ENCODE measurements around the gene ABLIM3. TPM values are rescaled to one million over a fixed set of nuclear protein-coding genes. Genes with fewer than 3 reads are reported as not detected.

Gene ABLIM3
- total and polyA plus RNA-seq, 2 donors (not counting 3 experiments of a cell fraction or from before 2014, with no cell fraction given), result 16.7 to 42.1 TPM

DNA sequence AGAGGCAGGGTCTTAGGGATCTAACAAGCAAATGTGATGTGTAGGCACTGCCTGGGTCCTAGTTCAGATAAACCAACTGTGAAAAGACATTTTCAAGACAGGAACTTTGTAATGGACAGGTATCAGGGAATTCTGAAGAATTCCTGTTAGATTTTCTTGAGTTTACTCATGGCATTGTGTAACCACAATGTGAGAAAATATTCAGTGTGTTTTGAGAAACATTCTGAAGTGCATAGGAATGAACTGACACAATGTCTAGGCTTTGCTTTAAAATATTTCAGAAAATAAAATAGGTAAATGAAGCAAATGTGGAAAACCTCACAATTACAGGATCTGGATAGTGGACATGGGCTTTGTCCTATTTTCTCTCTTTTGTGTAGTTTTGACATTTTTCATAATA is 115.2 kb downstream of the ABLIM3 start:
- DNase-seq (ENCODE audit: low read depth, low spot score) (no peak), FAIRE-seq (no peak)
- ChIA-PET POLR2A (no interaction called here), CTCF (interaction anchor here (1.0 to 2.2 kb wide), 2 partner anchors 9 to 115 kb away, joined by 5 to 10 read pairs; partner anchors contain the start of gene ABLIM3)
- H3K79me2 ChIP-seq (ENCODE audit: control insufficient read depth, insufficient read depth, low read length), result no peaks in the 10 kb centered on the region
- H3K9me3 ChIP-seq (replicated peaks; ENCODE audit: control insufficient read depth, insufficient read depth, low read length), result no peaks in the 10 kb centered on the region
- no peak overlapping the region for H2AFZ ChIP-seq (ENCODE audit: low read depth, low read length)
- no peaks in the 10 kb centered on the region for H3K4me1 ChIP-seq (ENCODE audit: control insufficient read depth, extremely low read depth, insufficient read depth, low read length)
- BruUV-seq (replicated peaks), result no TSS peak
- no peaks in the 10 kb centered on the region for H3K9me1 ChIP-seq (replicated peaks; ENCODE audit: control insufficient read depth, extremely low read depth, insufficient read depth, low read length)
- intact Hi-C loops (cut with micrococcal nuclease), result no loop called here
- TF ChIP-seq, protein P1, sequence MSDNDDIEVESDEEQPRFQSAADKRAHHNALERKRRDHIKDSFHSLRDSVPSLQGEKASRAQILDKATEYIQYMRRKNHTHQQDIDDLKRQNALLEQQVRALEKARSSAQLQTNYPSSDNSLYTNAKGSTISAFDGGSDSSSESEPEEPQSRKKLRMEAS (IDR thresholded peaks at IDR 0.05; ENCODE audit: insufficient read depth, insufficient read length), result no peak
- TF ChIP-seq FOS (IDR thresholded peaks at IDR 0.05; ENCODE audit: borderline replicate concordance, insufficient read depth, low read length) (no peak), MYC (IDR thresholded peaks at IDR 0.05; ENCODE audit: low read depth, low read length) (no peak), GATA2 (IDR thresholded peaks at IDR 0.05; ENCODE audit: insufficient read depth, insufficient read length, low read depth, low read length) (no peak), POLR2A (IDR thresholded peaks at IDR 0.05; ENCODE audit: low read depth, low read length) (no peak), POLR2AphosphoS5 (IDR thresholded peaks at IDR 0.05; ENCODE audit: insufficient read depth, low read depth, low read length) (no peak), JUN (IDR thresholded peaks at IDR 0.05; ENCODE audit: borderline replicate concordance, insufficient read depth, insufficient read length, low read depth) (no peak), EZH2 (IDR thresholded peaks at IDR 0.05; ENCODE audit: borderline replicate concordance, low read depth, low read length, severe bottlenecking) (no peak)
- TF ChIP-seq, protein P2, sequence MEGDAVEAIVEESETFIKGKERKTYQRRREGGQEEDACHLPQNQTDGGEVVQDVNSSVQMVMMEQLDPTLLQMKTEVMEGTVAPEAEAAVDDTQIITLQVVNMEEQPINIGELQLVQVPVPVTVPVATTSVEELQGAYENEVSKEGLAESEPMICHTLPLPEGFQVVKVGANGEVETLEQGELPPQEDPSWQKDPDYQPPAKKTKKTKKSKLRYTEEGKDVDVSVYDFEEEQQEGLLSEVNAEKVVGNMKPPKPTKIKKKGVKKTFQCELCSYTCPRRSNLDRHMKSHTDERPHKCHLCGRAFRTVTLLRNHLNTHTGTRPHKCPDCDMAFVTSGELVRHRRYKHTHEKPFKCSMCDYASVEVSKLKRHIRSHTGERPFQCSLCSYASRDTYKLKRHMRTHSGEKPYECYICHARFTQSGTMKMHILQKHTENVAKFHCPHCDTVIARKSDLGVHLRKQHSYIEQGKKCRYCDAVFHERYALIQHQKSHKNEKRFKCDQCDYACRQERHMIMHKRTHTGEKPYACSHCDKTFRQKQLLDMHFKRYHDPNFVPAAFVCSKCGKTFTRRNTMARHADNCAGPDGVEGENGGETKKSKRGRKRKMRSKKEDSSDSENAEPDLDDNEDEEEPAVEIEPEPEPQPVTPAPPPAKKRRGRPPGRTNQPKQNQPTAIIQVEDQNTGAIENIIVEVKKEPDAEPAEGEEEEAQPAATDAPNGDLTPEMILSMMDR (IDR thresholded peaks at IDR 0.05; ENCODE audit: extremely low read depth in 1 of 2, insufficient read depth in 1 of 2, low read depth in 1 of 2, low read length in 2 of 2), result no peak
- H3K27me3 ChIP-seq (ENCODE audit: control insufficient read depth in 2 of 2, insufficient read depth in 2 of 2, low read length in 2 of 2), result no peaks in the 10 kb centered on the region
- H3K27ac ChIP-seq (ENCODE audit: insufficient read depth, low read depth, low read length), result no peak overlapping the region
- H3K4me3 ChIP-seq (replicated peaks in 1 of 3; ENCODE audit: insufficient read depth in 1 of 3, low read depth in 1 of 3, low read length in 3 of 3), result no peak overlapping the region
- dilution Hi-C loops (cut with MboI; ENCODE audit: extremely low pct_ligation_motif_present, low sequenced_read_pairs), result no loop called here
- no peaks in the 10 kb centered on the region for H4K20me1 ChIP-seq (replicated peaks; ENCODE audit: control insufficient read depth, extremely low read depth, insufficient read depth, low read length)
- H3K4me2 ChIP-seq (ENCODE audit: insufficient read depth, low read length), result no peak overlapping the region
- H3K9ac ChIP-seq (replicated peaks; ENCODE audit: extremely low read depth, insufficient read depth, low read length), result no peak overlapping the region
- H3K36me3 ChIP-seq (ENCODE audit: control insufficient read depth in 2 of 2, extremely low read depth in 1 of 2, insufficient read depth in 2 of 2, low read length in 2 of 2), result no peaks in the 10 kb centered on the region
